Left lobe of liver (tissue), 2 donors: ENCODE measurements around the gene ACIN1. TPM values are rescaled to one million over a fixed set of nuclear protein-coding genes. Genes with fewer than 3 reads are reported as not detected.

Source experiments
- ATAC-seq: fragments of 200-7000 bp; cut with Tn5 transposase; one replicate; pipeline ENCODE4 v1.9.1; 2020; ENCODE audit warnings: mild to moderate bottlenecking, moderate library complexity
- DNase-seq: peaks from one replicate; pipeline ENCODE4 v3.0.0-alpha.2; 2020; ENCODE audit warnings: low spot score
- total RNA-seq: library from RNA; stranded (reverse); gene quantifications from one replicate; pipeline ENCODE4 v1.2.1, GENCODE V29; 2021
- donor health status: DM: no; HTN: no; CAD: no; lungs with moderate emphysema.
- donor health status: DM: no; HTN: yes; CAD: no.

Gene ACIN1
- total RNA-seq, 1 donor from 2014 or later: 48.2 TPM

GRCh38 chr14:23089498-23090253 is 5.3 kb downstream of the ACIN1 start:
- DNase-seq (no peak), ATAC-seq (no peak)

GRCh38 chr14:23086565-23086964 is 8.4 kb downstream of the ACIN1 start:
- DNase-seq (no peak), ATAC-seq (no peak)

GRCh38 chr14:23085458-23085857 is 9.5 kb downstream of the ACIN1 start:
- DNase-seq: no peak
- no peak for ATAC-seq

- ATAC-seq: no peak
- no peak for DNase-seq
These were observed 14.5 kb downstream of the ACIN1 start for GRCh38 chr14:23080474-23080873.

- no peak for DNase-seq
- no peak for ATAC-seq
These were observed 15.2 kb downstream of the ACIN1 start for GRCh38 chr14:23079716-23080115.

- no peak for DNase-seq
- peak; percentile 81 for ATAC-seq
These were observed 16.2 kb downstream of the ACIN1 start for GRCh38 chr14:23078692-23079116.

GRCh38 chr14:23077962-23078361 is 17.0 kb downstream of the ACIN1 start:
- ATAC-seq (no peak), DNase-seq (no peak)

GRCh38 chr14:23076785-23077408 is 18.0 kb downstream of the ACIN1 start:
- DNase-seq (no peak), ATAC-seq (peak; percentile 66)

GRCh38 chr14:23074906-23075305 is 20.0 kb downstream of the ACIN1 start:
- DNase-seq: no peak
- ATAC-seq: no peak

- DNase-seq: no peak
- ATAC-seq: peak; percentile 1
These were observed 22.9 kb downstream of the ACIN1 start for GRCh38 chr14:23071921-23072539.

- peak; percentile 95 for ATAC-seq
- peak; percentile 83 for DNase-seq
These were observed 23.6 kb downstream of the ACIN1 start for GRCh38 chr14:23071244-23071920.

- ATAC-seq (no peak), DNase-seq (no peak)
These were observed 24.4 kb downstream of the ACIN1 start for GRCh38 chr14:23070262-23071129.

- ATAC-seq: no peak
- no peak for DNase-seq
These were observed 25.5 kb downstream of the ACIN1 start for GRCh38 chr14:23069413-23069806.

GRCh38 chr14:23068789-23069412 is 26.0 kb downstream of the ACIN1 start:
- DNase-seq (peak; percentile 78), ATAC-seq (peak; percentile 84)

GRCh38 chr14:23067847-23068788 is 26.8 kb downstream of the ACIN1 start:
- DNase-seq: no peak
- no peak for ATAC-seq

- no peak for DNase-seq
- no peak for ATAC-seq
These were observed 27.8 kb downstream of the ACIN1 start for GRCh38 chr14:23066855-23067744.

GRCh38 chr14:23066368-23066767 is 28.6 kb downstream of the ACIN1 start:
- DNase-seq (no peak), ATAC-seq (no peak)

GRCh38 chr14:23063601-23064000 is 31.3 kb downstream of the ACIN1 start:
- no peak for DNase-seq
- no peak for ATAC-seq
